Natural killer cell (primary cell): ENCODE results near the gene MAN2C1. TPM values are rescaled to one million over a fixed set of nuclear protein-coding genes. Genes with fewer than 3 reads are reported as not detected.

Experiments used
- ATAC-seq, 3 donors: fragments of 150-1000 bp in 2 of 3; fragments of 200-7000 bp in 1 of 3; cut with Tn5 transposase; 1 replicate in 1 of 3; 2 replicates in 2 of 3; pipeline ENCODE4 v1.10.0; 2021; ENCODE audit warnings: mild to moderate bottlenecking in 2 of 3, moderate library complexity in 2 of 3
- DNase-seq, 2 donors: peaks; one replicate each; pipeline versions ENCODE4 v3.0.0 to v3.0.0-alpha.2; 2013 to 2021; ENCODE audit warnings: mixed read lengths in 1 of 2
- H3K27ac ChIP-seq: one replicate; pipeline ENCODE4 v1.5.1; 2013; ENCODE audit warnings: mild to moderate bottlenecking, low read length
- H3K27me3 ChIP-seq: one replicate; pipeline ENCODE4 v1.6.1; 2013; ENCODE audit warnings: low read length; ENCODE audit not compliant: control insufficient read depth, insufficient read depth
- H3K36me3 ChIP-seq: one replicate; pipeline ENCODE4 v1.6.1; 2013; ENCODE audit warnings: low read length; ENCODE audit not compliant: control insufficient read depth, insufficient read depth
- H3K4me1 ChIP-seq: one replicate; pipeline ENCODE4 v1.6.1; 2013; ENCODE audit warnings: low read length; ENCODE audit not compliant: control insufficient read depth, insufficient read depth
- H3K4me3 ChIP-seq: one replicate; pipeline ENCODE4 v1.5.1; 2013; ENCODE audit warnings: low read length
- H3K9me3 ChIP-seq: one replicate; pipeline ENCODE4 v1.6.1; 2013; ENCODE audit warnings: low read length; ENCODE audit not compliant: control insufficient read depth, insufficient read depth
- H3K27ac Mint-ChIP-seq, 2 donors: one replicate each; pipeline ENCODE4 v1.8.0; 2022; ENCODE audit warnings: mild to moderate bottlenecking in 2 of 2, mixed read lengths in 2 of 2, moderate library complexity in 1 of 2
- H3K27me3 Mint-ChIP-seq, 2 donors: one replicate each; pipeline ENCODE4 v1.8.0; 2022; ENCODE audit warnings: low read depth in 2 of 2, mixed read lengths in 2 of 2
- H3K36me3 Mint-ChIP-seq: one replicate; pipeline ENCODE4 v1.8.0; 2022; ENCODE audit warnings: mixed read lengths
- H3K4me1 Mint-ChIP-seq, 2 donors: one replicate each; pipeline ENCODE4 v1.8.0; 2022; ENCODE audit warnings: mixed read lengths in 2 of 2
- H3K4me3 Mint-ChIP-seq: one replicate; pipeline ENCODE4 v1.8.0; 2022; ENCODE audit warnings: mild to moderate bottlenecking, moderate library complexity, mixed read lengths
- H3K9me3 Mint-ChIP-seq, 2 donors: one replicate each; pipeline ENCODE4 v1.8.0; 2022; ENCODE audit warnings: mixed read lengths in 2 of 2
- CTCF ChIP-seq: fragments of 200-600 bp; IDR thresholded peaks from one replicate; pipeline ENCODE4 v1.8.0; 2022; ENCODE audit warnings: antibody characterized with exemption
- WGBS: methylation state at CpG from one replicate; pipeline ENCODE4 v1.1.7; 2013; ENCODE audit warnings: missing lambda C conversion rate; ENCODE audit not compliant: insufficient coverage; 5-methylcytosine and 5-hydroxymethylcytosine counted together
- intact Hi-C: fragments of 100-400 bp; cut with micrococcal nuclease; formaldehyde crosslinking; loops from one replicate; pipeline ENCODE4 v1.14.2; 2022
- total RNA-seq, 4 donors: library from RNA; stranded (reverse); fragments of 120-200 nt in 1 of 4; gene quantifications; one replicate each; pipeline versions ENCODE4 v1.2.3 to v1.2.4, GENCODE V29; 2013 to 2022

Gene MAN2C1
- total RNA-seq, 3 donors from 2014 or later (not counting 1 experiment from before 2014, with no cell fraction given) = 375 to 476 (median 385) TPM

GRCh38 chr15:75367006-75367405 is 1.4 kb downstream of the MAN2C1 start:
- H3K4me3 ChIP-seq = no peak overlapping the region
- H3K27me3 ChIP-seq = no peaks in the 10 kb centered on the region
- ATAC-seq (no peak), DNase-seq (no peak)
- Mint-ChIP-seq H3K27ac (peak overlapping the region; percentile 90 to 92), H3K4me1 (peaks cover 14 to 21% of the 10 kb centered on the region in 2 donors), H3K27me3 (no peaks in the 10 kb centered on the region), H3K9me3 (no peaks in the 10 kb centered on the region), H3K4me3 (peak overlapping the region; percentile 89), H3K36me3 (no peaks in the 10 kb centered on the region)
- peaks cover 35% of the 10 kb centered on the region for H3K36me3 ChIP-seq
- H3K4me1 ChIP-seq = peaks cover 16% of the 10 kb centered on the region
- no peak for TF ChIP-seq CTCF
- peak overlapping the region; percentile 93 for H3K27ac ChIP-seq
- intact Hi-C loops = loop anchor here (10.0 kb wide), 1 partner anchor 278 kb away; the partner anchor contains the start of genes IMP3 and SNX33
- no peaks in the 10 kb centered on the region for H3K9me3 ChIP-seq

- H3K4me3 Mint-ChIP-seq = no peak overlapping the region
- no peak overlapping the region for H3K27ac ChIP-seq
These were observed 2.2 kb downstream of the MAN2C1 start for GRCh38 chr15:75366163-75366562.

GRCh38 chr15:75364881-75365280 is 3.5 kb downstream of the MAN2C1 start:
- Mint-ChIP-seq H3K36me3 (no peaks in the 10 kb centered on the region), H3K27me3 (no peaks in the 10 kb centered on the region), H3K4me3 (no peak overlapping the region), H3K9me3 (no peaks in the 10 kb centered on the region), H3K27ac (no peak overlapping the region), H3K4me1 (peaks cover 13 to 26% of the 10 kb centered on the region in 2 donors)
- WGBS = 100% methylated on average over 6 of the region's 6 CpGs
- ATAC-seq (no peak), DNase-seq (no peak)
- intact Hi-C loops = loop anchor here (10.0 kb wide), 1 partner anchor 280 kb away; the partner anchor contains the start of genes IMP3 and SNX33
- H3K4me3 ChIP-seq = no peak overlapping the region
- peaks cover 42% of the 10 kb centered on the region for H3K36me3 ChIP-seq
- H3K27me3 ChIP-seq = no peaks in the 10 kb centered on the region
- H3K4me1 ChIP-seq = peaks cover 16% of the 10 kb centered on the region
- TF ChIP-seq CTCF = no peak
- no peaks in the 10 kb centered on the region for H3K9me3 ChIP-seq
- no peak overlapping the region for H3K27ac ChIP-seq

More at GRCh38 chr15:75366163-75366562, 2.2 kb downstream of the MAN2C1 start:
- peaks cover 14 to 21% of the 10 kb centered on the region in 2 donors for H3K4me1 Mint-ChIP-seq
- Histone ChIP-seq H3K27me3 (no peaks in the 10 kb centered on the region), H3K9me3 (no peaks in the 10 kb centered on the region), H3K36me3 (peaks cover 35% of the 10 kb centered on the region), H3K4me1 (peaks cover 16% of the 10 kb centered on the region), H3K4me3 (no peak overlapping the region)
- no peak for ATAC-seq
- WGBS = 89% methylated on average over 3 of the region's 3 CpGs
- H3K9me3 Mint-ChIP-seq = no peaks in the 10 kb centered on the region
- no peaks in the 10 kb centered on the region for H3K36me3 Mint-ChIP-seq
- no peak for TF ChIP-seq CTCF
- H3K27me3 Mint-ChIP-seq = no peaks in the 10 kb centered on the region
- H3K27ac Mint-ChIP-seq = peak overlapping the region; percentile 90 to 92
- no peak for DNase-seq
- intact Hi-C loops = loop anchor here (10.0 kb wide), 1 partner anchor 279 kb away; the partner anchor contains the start of genes IMP3 and SNX33

GRCh38 chr15:75363786-75364185 is 4.6 kb downstream of the MAN2C1 start:
- Histone ChIP-seq H3K4me1 (peaks cover 9% of the 10 kb centered on the region), H3K4me3 (no peak overlapping the region), H3K27ac (no peak overlapping the region), H3K27me3 (no peaks in the 10 kb centered on the region), H3K9me3 (no peaks in the 10 kb centered on the region), H3K36me3 (peaks cover 50% of the 10 kb centered on the region)
- intact Hi-C loops = loop anchor here (10.0 kb wide), 1 partner anchor 281 kb away; the partner anchor contains the start of genes IMP3 and SNX33
- ATAC-seq (no peak), DNase-seq (no peak)
- no peak overlapping the region for H3K4me3 Mint-ChIP-seq
- no peaks in the 10 kb centered on the region for H3K9me3 Mint-ChIP-seq
- no peaks in the 10 kb centered on the region for H3K27me3 Mint-ChIP-seq
- H3K4me1 Mint-ChIP-seq = peaks cover 2 to 15% of the 10 kb centered on the region in 2 donors
- no peaks in the 10 kb centered on the region for H3K36me3 Mint-ChIP-seq
- H3K27ac Mint-ChIP-seq = no peak overlapping the region
- no peak for TF ChIP-seq CTCF
- 97% methylated on average over 9 of the region's 9 CpGs for WGBS
